BE2C (cell line): ENCODE measurements around the gene FAM227A.
A peak's percentile ranks its signal among the peaks of the same experiment; 100 is the strongest.

Experiments used
- DNase-seq: peaks from one replicate; pipeline ENCODE4 v3.0.0-alpha.2; 2020
- H3K27me3 ChIP-seq: fragments of 250-450 bp; sonication (Bioruptor Pico); 2 replicates; pipeline ENCODE4 v1.5.1; 2020; ENCODE audit warnings: mild to moderate bottlenecking
- H3K36me3 ChIP-seq: fragments of 250-450 bp; sonication (Bioruptor Pico); 2 replicates; pipeline ENCODE4 v1.5.1; 2020; ENCODE audit warnings: mild to moderate bottlenecking
- H3K4me1 ChIP-seq: fragments of 250-450 bp; sonication (Bioruptor Pico); 2 replicates; pipeline ENCODE4 v1.5.1; 2020
- H3K4me3 ChIP-seq: 2 replicates; pipeline ENCODE4 v1.5.1; 2011; ENCODE audit warnings: low read depth, low read length
- H3K9me3 ChIP-seq: fragments of 250-450 bp; sonication (Bioruptor Pico); 2 replicates; pipeline ENCODE4 v1.5.1; 2020
- CTCF ChIP-seq: IDR thresholded peaks from 2 replicates; pipeline ENCODE4 v1.5.1; 2012; ENCODE audit warnings: mild to moderate bottlenecking, low read depth, low read length

Gene FAM227A

GRCh38 chr22:38578505-38578904, 77.7 kb downstream of the FAM227A start:
- Histone ChIP-seq H3K27me3 (no peaks in the 10 kb centered on the region; the same call in 1 of the 2 replicates), H3K36me3 (no peaks in the 10 kb centered on the region), H3K9me3 (no peaks in the 10 kb centered on the region), H3K4me1 (no peaks in the 10 kb centered on the region), H3K4me3 (no peak overlapping the region)
- TF ChIP-seq CTCF = no peak
- DNase-seq = no peak

- peak; percentile 39 for DNase-seq
- H3K36me3 ChIP-seq = no peaks in the 10 kb centered on the region
- peak; percentile 64 for TF ChIP-seq CTCF
- H3K9me3 ChIP-seq = no peaks in the 10 kb centered on the region
- H3K4me3 ChIP-seq = no peak overlapping the region
- H3K4me1 ChIP-seq = peaks cover 3% of the 10 kb centered on the region
- no peaks in the 10 kb centered on the region; the same call in 1 of the 2 replicates for H3K27me3 ChIP-seq
Measured at GRCh38 chr22:38572065-38572464, 84.1 kb downstream of the FAM227A start.

- TF ChIP-seq CTCF = peak; percentile 8; the same call in 1 of the 2 replicates
- Histone ChIP-seq H3K9me3 (no peaks in the 10 kb centered on the region), H3K4me1 (peaks cover 4% of the 10 kb centered on the region), H3K27me3 (no peaks in the 10 kb centered on the region; the same call in 1 of the 2 replicates), H3K4me3 (peak overlapping the region; percentile 71), H3K36me3 (no peaks in the 10 kb centered on the region)
- DNase-seq = peak; percentile 37
Measured at GRCh38 chr22:38570779-38571364, 85.3 kb downstream of the FAM227A start.

- DNase-seq = peak; percentile 98
- no peak; the same call in 1 of the 2 replicates for TF ChIP-seq CTCF
- Histone ChIP-seq H3K4me1 (peaks cover 4% of the 10 kb centered on the region), H3K4me3 (peak within 1 kb of the TSS; percentile 71), H3K9me3 (no peaks in the 10 kb centered on the region), H3K36me3 (no peaks in the 10 kb centered on the region), H3K27me3 (no peaks in the 10 kb centered on the region; the same call in 1 of the 2 replicates)
Measured at GRCh38 chr22:38569972-38570778, 86.0 kb downstream of the FAM227A start, which contains the start of gene DMC1. TSS of gene DMC1 (minus strand) at chr22:38570183. CDS start at chr22:38568256, 1,927 bp downstream.

- no peak for TF ChIP-seq CTCF
- H3K9me3 ChIP-seq = no peaks in the 10 kb centered on the region
- DNase-seq = peak; percentile 11
Measured at GRCh38 chr22:38569181-38569971, 86.8 kb downstream of the FAM227A start.

More at GRCh38 chr22:38569181-38569971, 86.8 kb downstream of the FAM227A start:
- Histone ChIP-seq H3K4me1 (peaks cover 4% of the 10 kb centered on the region), H3K36me3 (no peaks in the 10 kb centered on the region), H3K4me3 (no peak overlapping the region; the same call in 1 of the 2 replicates), H3K27me3 (no peaks in the 10 kb centered on the region; the same call in 1 of the 2 replicates)
